Neural progenitor cell (in vitro differentiated cells): ENCODE measurements around the gene TECR. TPM values are rescaled to one million over a fixed set of nuclear protein-coding genes. Genes with fewer than 3 reads are reported as not detected.

Experiments
- DNase-seq: peaks from one replicate; pipeline ENCODE4 v3.0.0-alpha.2; 2016; ENCODE audit warnings: low spot score
- H2AFZ ChIP-seq: fragments of 200-600 bp; sonication (generic); replicated peaks from 2 replicates; pipeline ENCODE4 v1.6.1; 2016; ENCODE audit warnings: antibody characterized with exemption
- H3F3A ChIP-seq: fragments of 200-600 bp; sonication (generic); 2 replicates; pipeline ENCODE4 v1.6.1; 2016; ENCODE audit warnings: antibody characterized with exemption, low read depth
- H3K27ac ChIP-seq: fragments of 200-600 bp; sonication (generic); 2 replicates; pipeline ENCODE4 v1.5.1; 2016; ENCODE audit warnings: mild to moderate bottlenecking
- H3K27me3 ChIP-seq: fragments of 200-600 bp; sonication (generic); 2 replicates; pipeline ENCODE4 v1.6.1; 2016; ENCODE audit warnings: mild to moderate bottlenecking, moderate library complexity
- H3K36me3 ChIP-seq: fragments of 200-600 bp; sonication (generic); 2 replicates; pipeline ENCODE4 v1.5.1; 2016
- H3K4me1 ChIP-seq: fragments of 200-600 bp; sonication (generic); 2 replicates; pipeline ENCODE4 v1.6.1; 2016; ENCODE audit warnings: mixed run types
- H3K4me2 ChIP-seq: fragments of 200-600 bp; sonication (generic); 2 replicates; pipeline ENCODE4 v1.6.1; 2016
- H3K4me3 ChIP-seq: fragments of 200-600 bp; sonication (generic); 2 replicates; pipeline ENCODE4 v1.5.1; 2016
- H3K79me2 ChIP-seq: fragments of 200-600 bp; sonication (generic); 2 replicates; pipeline ENCODE4 v1.6.1; 2016; ENCODE audit warnings: low read depth
- H3K9ac ChIP-seq: fragments of 200-600 bp; sonication (generic); 2 replicates; pipeline ENCODE4 v1.6.1; 2016
- H3K9me3 ChIP-seq: fragments of 200-600 bp; sonication (generic); 2 replicates; pipeline ENCODE4 v1.5.1; 2016; ENCODE audit warnings: low read depth
- H4K20me1 ChIP-seq: fragments of 200-600 bp; sonication (generic); 2 replicates; pipeline ENCODE4 v1.6.1; 2016; ENCODE audit warnings: low read depth
- H3K27ac Mint-ChIP-seq: 3 replicates; pipeline ENCODE4 v1.8.0; 2021; ENCODE audit warnings: mixed read lengths
- H3K27me3 Mint-ChIP-seq: 2 replicates; pipeline ENCODE4 v1.8.0; 2022; ENCODE audit warnings: low read depth, mild to moderate bottlenecking, inconsistent platforms, moderate library complexity, mixed read lengths; ENCODE audit not compliant: insufficient read depth
- H3K36me3 Mint-ChIP-seq: 3 replicates; pipeline ENCODE4 v1.8.0; 2021; ENCODE audit warnings: mixed read lengths
- H3K4me1 Mint-ChIP-seq: 3 replicates; pipeline ENCODE4 v1.8.0; 2021; ENCODE audit warnings: mixed read lengths
- H3K4me3 Mint-ChIP-seq: 3 replicates; pipeline ENCODE4 v1.8.0; 2021; ENCODE audit warnings: mild to moderate bottlenecking, moderate library complexity, mixed read lengths
- H3K9me3 Mint-ChIP-seq: 3 replicates; pipeline ENCODE4 v1.8.0; 2020; ENCODE audit warnings: mixed read lengths
- CTCF ChIP-seq: fragments of 200-600 bp; sonication (generic); IDR thresholded peaks from 2 replicates; pipeline ENCODE4 v1.5.1; 2017; ENCODE audit warnings: antibody characterized with exemption, mild to moderate bottlenecking
- EZH2 ChIP-seq: fragments of 200-600 bp; sonication (generic); IDR thresholded peaks from 2 replicates; pipeline ENCODE4 v1.6.1; 2017; ENCODE audit warnings: antibody characterized with exemption, mild to moderate bottlenecking, moderate library complexity
- EZH2phosphoT487 ChIP-seq: fragments of 200-600 bp; sonication (generic); IDR thresholded peaks from 2 replicates; pipeline ENCODE4 v1.6.1; 2017; ENCODE audit warnings: antibody characterized with exemption
- total RNA-seq: library from RNA; depleted of rRNA; stranded (reverse); fragments of >200 nt; gene quantifications from 2 replicates; pipeline ENCODE4 v1.2.3, GENCODE V29; 2015; ENCODE audit warnings: low replicate concordance

Gene TECR
- total RNA-seq, 1 donor from 2014 or later = 41.9 TPM

- Histone ChIP-seq H3K79me2 (peaks cover 75% of the 10 kb centered on the region), H3K9ac (peak overlapping the region; percentile 32), H2AFZ (no peak overlapping the region), H4K20me1 (peaks cover 74% of the 10 kb centered on the region), H3K27me3 (no peaks in the 10 kb centered on the region), H3K4me1 (peaks cover 2% of the 10 kb centered on the region), H3K4me3 (no peak overlapping the region), H3K27ac (no peak overlapping the region), H3K9me3 (no peaks in the 10 kb centered on the region), H3K4me2 (no peak overlapping the region), H3K36me3 (no peaks in the 10 kb centered on the region), H3F3A (peaks cover 17% of the 10 kb centered on the region)
- no peak for DNase-seq
- Mint-ChIP-seq H3K27me3 (no peaks in the 10 kb centered on the region), H3K27ac (no peak overlapping the region), H3K9me3 (no peaks in the 10 kb centered on the region), H3K4me1 (peaks cover 23% of the 10 kb centered on the region), H3K4me3 (no peak overlapping the region), H3K36me3 (peaks cover 9% of the 10 kb centered on the region)
- no peak for TF ChIP-seq EZH2phosphoT487
- TF ChIP-seq EZH2 = no peak
Measured at GRCh38 chr19:14553042-14553938, 23.9 kb downstream of the TECR start.

GRCh38 chr19:14553939-14554243 is 24.5 kb downstream of the TECR start:
- H3K4me1 ChIP-seq = peaks cover 2% of the 10 kb centered on the region
- Mint-ChIP-seq H3K4me3 (peak overlapping the region; percentile 39), H3K27ac (no peak overlapping the region), H3K27me3 (no peaks in the 10 kb centered on the region), H3K36me3 (peaks cover 4% of the 10 kb centered on the region), H3K9me3 (no peaks in the 10 kb centered on the region), H3K4me1 (peaks cover 23% of the 10 kb centered on the region)
- DNase-seq = no peak
- H3K27ac ChIP-seq = no peak overlapping the region
- H3F3A ChIP-seq = peaks cover 17% of the 10 kb centered on the region
- H3K36me3 ChIP-seq = no peaks in the 10 kb centered on the region
- no peak overlapping the region for H3K4me2 ChIP-seq
- H4K20me1 ChIP-seq = peaks cover 80% of the 10 kb centered on the region
- TF ChIP-seq EZH2 = no peak
- no peak for TF ChIP-seq EZH2phosphoT487
- no peak for TF ChIP-seq CTCF
- H2AFZ ChIP-seq = no peak overlapping the region
- no peaks in the 10 kb centered on the region for H3K27me3 ChIP-seq
- peaks cover 81% of the 10 kb centered on the region for H3K79me2 ChIP-seq
- H3K4me3 ChIP-seq = no peak overlapping the region
- H3K9me3 ChIP-seq = no peaks in the 10 kb centered on the region
- H3K9ac ChIP-seq = no peak overlapping the region

- Mint-ChIP-seq H3K27me3 (no peaks in the 10 kb centered on the region), H3K4me3 (no peak overlapping the region), H3K4me1 (peaks cover 23% of the 10 kb centered on the region), H3K9me3 (no peaks in the 10 kb centered on the region), H3K36me3 (peaks cover 4% of the 10 kb centered on the region), H3K27ac (no peak overlapping the region)
- TF ChIP-seq EZH2phosphoT487 = no peak
- H4K20me1 ChIP-seq = peaks cover 85% of the 10 kb centered on the region
- H3K36me3 ChIP-seq = no peaks in the 10 kb centered on the region
- peaks cover 81% of the 10 kb centered on the region for H3K79me2 ChIP-seq
- no peak overlapping the region for H2AFZ ChIP-seq
- peaks cover 17% of the 10 kb centered on the region for H3F3A ChIP-seq
- no peaks in the 10 kb centered on the region for H3K27me3 ChIP-seq
- H3K9me3 ChIP-seq = no peaks in the 10 kb centered on the region
- H3K9ac ChIP-seq = no peak overlapping the region
- no peak overlapping the region for H3K27ac ChIP-seq
- DNase-seq = no peak
- no peak overlapping the region for H3K4me3 ChIP-seq
- no peak overlapping the region for H3K4me2 ChIP-seq
- peaks cover 2% of the 10 kb centered on the region for H3K4me1 ChIP-seq
Measured at GRCh38 chr19:14554382-14554812, 25.0 kb downstream of the TECR start.

DNA sequence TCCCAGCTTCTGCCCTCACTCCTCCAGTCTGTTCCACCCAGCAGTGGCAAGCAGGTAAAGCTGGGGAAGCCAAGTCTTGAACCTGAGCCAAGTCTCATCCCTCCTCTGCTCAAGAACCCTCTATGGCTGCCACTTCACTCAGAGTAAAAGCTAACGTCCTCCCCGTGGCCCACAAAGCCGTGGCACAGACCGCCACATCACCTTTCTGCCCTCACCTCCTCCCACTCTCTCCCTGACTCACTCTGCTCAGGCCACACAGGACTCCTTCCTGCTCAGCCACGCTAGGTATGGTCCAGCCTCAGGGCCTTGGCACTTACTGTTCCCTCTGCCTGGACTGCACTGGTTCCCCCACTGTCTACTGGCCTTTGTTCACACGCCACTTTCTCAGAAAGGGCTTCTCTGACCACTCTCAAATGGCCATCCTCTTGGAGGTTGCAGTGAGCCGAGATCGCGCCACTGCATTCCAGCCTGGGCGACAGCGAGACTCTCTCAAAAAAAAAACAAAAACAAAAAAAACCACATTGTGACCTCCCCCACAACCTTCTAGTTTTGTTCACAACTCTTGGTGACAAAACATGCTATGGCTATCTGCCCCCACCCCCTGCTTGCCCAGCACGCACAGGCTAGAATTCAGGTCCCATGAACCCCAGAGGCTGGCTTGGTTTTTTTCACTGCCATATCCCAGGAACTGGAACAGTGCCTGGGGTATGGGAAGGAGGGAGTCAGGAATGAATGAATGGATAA is 26.7 kb downstream of the TECR start:
- Mint-ChIP-seq H3K4me3 (no peak overlapping the region), H3K9me3 (no peaks in the 10 kb centered on the region), H3K27me3 (no peaks in the 10 kb centered on the region), H3K36me3 (no peaks in the 10 kb centered on the region), H3K4me1 (peaks cover 20% of the 10 kb centered on the region), H3K27ac (no peak overlapping the region)
- no peak overlapping the region for H3K9ac ChIP-seq
- H3K27me3 ChIP-seq = no peaks in the 10 kb centered on the region
- H3K27ac ChIP-seq = no peak overlapping the region
- H3K4me3 ChIP-seq = no peak overlapping the region
- peaks cover 14% of the 10 kb centered on the region for H3K4me1 ChIP-seq
- peaks cover 82% of the 10 kb centered on the region for H3K79me2 ChIP-seq
- peaks cover 87% of the 10 kb centered on the region for H4K20me1 ChIP-seq
- no peak overlapping the region for H3K4me2 ChIP-seq
- H3K36me3 ChIP-seq = no peaks in the 10 kb centered on the region
- DNase-seq = no peak
- H2AFZ ChIP-seq = no peak overlapping the region
- peaks cover 13% of the 10 kb centered on the region for H3F3A ChIP-seq
- TF ChIP-seq EZH2phosphoT487 = no peak
- no peak for TF ChIP-seq CTCF
- TF ChIP-seq EZH2 = no peak
- H3K9me3 ChIP-seq = no peaks in the 10 kb centered on the region
